OCI-LY7 (cell line): ENCODE data around the gene WIPF2. TPM values are rescaled to one million over a fixed set of nuclear protein-coding genes. Genes with fewer than 3 reads are reported as not detected.

Experiments used
- BruUV-seq: library from RNA; stranded (reverse); fragments of 400-500 nt; replicated peaks from 2 replicates; lab custom pipeline; 2021; lab: Mats Ljungman, UMichigan
- CTCF ChIA-PET: fragments of 300-600 bp; sonication (Branson Sonifier 250); formaldehyde crosslinking; loops from one replicate; lab custom pipeline; 2022; ENCODE audit warnings: antibody characterized with exemption; ENCODE audit not compliant: unreplicated experiment; lab: Charles Lee
- POLR2A ChIA-PET: fragments of 300-600 bp; sonication (Branson Sonifier 250); formaldehyde crosslinking; loops from one replicate; lab custom pipeline; 2022; ENCODE audit warnings: antibody characterized with exemption; lab: Charles Lee
- DNase-seq: peaks from one replicate; pipeline ENCODE4 v3.0.0-alpha.2; 2015; ENCODE audit warnings: low spot score
- H2AFZ ChIP-seq: fragments of 200-600 bp; sonication (generic), shearing (Covaris generic); 2 replicates; pipeline ENCODE4 v1.6.1; 2014; ENCODE audit warnings: mild to moderate bottlenecking, antibody characterized with exemption, low read length, moderate library complexity
- H3K27ac ChIP-seq: fragments of 200-600 bp; sonication (generic); 2 replicates; pipeline ENCODE4 v1.5.1; 2014; ENCODE audit warnings: mixed run types, low read depth, mild to moderate bottlenecking, moderate library complexity, low read length, inconsistent platforms; ENCODE audit not compliant: poor library complexity, severe bottlenecking
- H3K36me3 ChIP-seq: fragments of 200-600 bp; sonication (generic); 2 replicates; pipeline ENCODE4 v1.6.1; 2014; ENCODE audit warnings: mild to moderate bottlenecking, antibody characterized with exemption, low read length, moderate library complexity, mixed read lengths; ENCODE audit not compliant: insufficient read depth
- H3K4me1 ChIP-seq: fragments of 200-600 bp; sonication (generic); 2 replicates; pipeline ENCODE4 v1.5.1; 2014; ENCODE audit warnings: mild to moderate bottlenecking, low read length; ENCODE audit not compliant: insufficient read depth, poor library complexity, severe bottlenecking
- H3K4me2 ChIP-seq: fragments of 200-600 bp; sonication (generic); 2 replicates; pipeline ENCODE4 v1.6.1; 2014; ENCODE audit warnings: mild to moderate bottlenecking, low read length
- H3K4me3 ChIP-seq: fragments of 200-600 bp; sonication (generic); 2 replicates; pipeline ENCODE4 v1.5.1; 2014; ENCODE audit warnings: mild to moderate bottlenecking, low read depth, low read length; ENCODE audit not compliant: poor library complexity, severe bottlenecking
- H3K79me2 ChIP-seq: fragments of 200-600 bp; sonication (generic); 2 replicates; pipeline ENCODE4 v1.6.1; 2016; ENCODE audit warnings: low read depth, mild to moderate bottlenecking, low read length, moderate library complexity, mixed read lengths; ENCODE audit not compliant: insufficient read depth
- H3K9me2 ChIP-seq: fragments of 200-600 bp; sonication (generic); 2 replicates; pipeline ENCODE4 v1.6.1; 2016; ENCODE audit warnings: mild to moderate bottlenecking, low read length, mixed read lengths; ENCODE audit not compliant: insufficient read depth
- H3K9me3 ChIP-seq: fragments of 200-600 bp; sonication (generic); 2 replicates; pipeline ENCODE4 v1.6.1; 2014; ENCODE audit warnings: mild to moderate bottlenecking, mixed run types, low read length, mixed read lengths
- H4K20me1 ChIP-seq: fragments of 200-600 bp; sonication (generic); 2 replicates; pipeline ENCODE4 v1.6.1; 2014; ENCODE audit warnings: mild to moderate bottlenecking, antibody characterized with exemption, low read length, moderate library complexity, mixed read lengths; ENCODE audit not compliant: insufficient read depth
- EZH2phosphoT487 ChIP-seq: fragments of 200-600 bp; sonication (generic); IDR thresholded peaks from 2 replicates; pipeline ENCODE4 v1.6.1; 2018; ENCODE audit warnings: low read depth, borderline replicate concordance, mild to moderate bottlenecking, mixed run types, antibody characterized with exemption, low read length, moderate library complexity, mixed read lengths
- intact Hi-C: fragments of 100-400 bp; cut with micrococcal nuclease; formaldehyde crosslinking; loops from one replicate; pipeline ENCODE4 v1.10.0; 2022; ENCODE audit not compliant: unreplicated experiment
- total RNA-seq, 2 experiments: library from RNA; depleted of rRNA in 1 of 2; stranded (reverse); fragments of >200 nt in 1 of 2; shearing (Covaris generic) in 1 of 2; gene quantifications; 2 replicates each; pipeline ENCODE4 v1.2.3, GENCODE V29; 2014 to 2022
- TF ChIP-seq, protein P1 (sequence below): fragments of 200-600 bp; sonication (generic); conservative IDR thresholded peaks from 2 replicates; pipeline ENCODE4 v1.5.1; 2014; ENCODE audit warnings: mild to moderate bottlenecking, antibody characterized with exemption, low read length, moderate library complexity, mixed read lengths

The WIPF2 gene
- total RNA-seq, 2 experiments from 2014 or later, result 4.7 to 20.3 TPM

DNA sequence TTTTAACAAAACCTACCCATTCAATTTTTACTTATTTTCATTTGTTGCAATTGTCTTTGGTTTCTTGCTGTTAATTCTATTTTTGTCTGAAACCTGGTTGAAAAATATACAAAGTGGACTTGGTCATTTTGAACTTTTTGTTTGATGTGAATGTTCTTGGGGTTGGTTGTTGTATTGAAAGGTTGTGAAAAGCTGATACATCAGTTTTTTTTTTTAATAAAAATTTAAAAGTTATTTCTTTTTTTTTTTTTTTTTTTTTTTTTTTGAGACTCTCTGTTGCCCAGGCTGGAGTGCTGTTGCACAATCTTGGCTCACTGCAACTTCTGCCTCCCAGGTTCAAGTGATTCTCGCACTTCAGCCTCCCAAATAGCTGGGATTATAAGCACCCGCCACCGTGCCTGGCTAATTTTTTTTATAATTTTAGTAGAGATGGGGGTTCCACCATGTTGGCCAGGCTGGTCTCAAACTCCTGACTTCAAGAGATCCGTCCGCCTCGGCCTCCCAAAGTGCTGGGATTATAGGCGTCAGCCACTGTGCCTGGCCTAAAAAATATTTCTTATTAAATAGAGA lies 28.9 kb downstream of the WIPF2 start:
- no peak overlapping the region for H2AFZ ChIP-seq
- POLR2A ChIA-PET, result no interaction called here
- CTCF ChIA-PET, result no interaction called here
- H3K9me2 ChIP-seq, result no peaks in the 10 kb centered on the region
- no peak for DNase-seq
- no peak overlapping the region for H3K4me3 ChIP-seq
- no peak overlapping the region for H3K27ac ChIP-seq
- no peaks in the 10 kb centered on the region for H3K36me3 ChIP-seq
- no peaks in the 10 kb centered on the region for H4K20me1 ChIP-seq
- TF ChIP-seq, protein P1, sequence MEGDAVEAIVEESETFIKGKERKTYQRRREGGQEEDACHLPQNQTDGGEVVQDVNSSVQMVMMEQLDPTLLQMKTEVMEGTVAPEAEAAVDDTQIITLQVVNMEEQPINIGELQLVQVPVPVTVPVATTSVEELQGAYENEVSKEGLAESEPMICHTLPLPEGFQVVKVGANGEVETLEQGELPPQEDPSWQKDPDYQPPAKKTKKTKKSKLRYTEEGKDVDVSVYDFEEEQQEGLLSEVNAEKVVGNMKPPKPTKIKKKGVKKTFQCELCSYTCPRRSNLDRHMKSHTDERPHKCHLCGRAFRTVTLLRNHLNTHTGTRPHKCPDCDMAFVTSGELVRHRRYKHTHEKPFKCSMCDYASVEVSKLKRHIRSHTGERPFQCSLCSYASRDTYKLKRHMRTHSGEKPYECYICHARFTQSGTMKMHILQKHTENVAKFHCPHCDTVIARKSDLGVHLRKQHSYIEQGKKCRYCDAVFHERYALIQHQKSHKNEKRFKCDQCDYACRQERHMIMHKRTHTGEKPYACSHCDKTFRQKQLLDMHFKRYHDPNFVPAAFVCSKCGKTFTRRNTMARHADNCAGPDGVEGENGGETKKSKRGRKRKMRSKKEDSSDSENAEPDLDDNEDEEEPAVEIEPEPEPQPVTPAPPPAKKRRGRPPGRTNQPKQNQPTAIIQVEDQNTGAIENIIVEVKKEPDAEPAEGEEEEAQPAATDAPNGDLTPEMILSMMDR, result no peak
- no peak for TF ChIP-seq EZH2phosphoT487
- H3K79me2 ChIP-seq, result peaks cover 7% of the 10 kb centered on the region; the same call in 1 of the 2 replicates
- no peak overlapping the region for H3K4me2 ChIP-seq
- H3K9me3 ChIP-seq, result no peaks in the 10 kb centered on the region
- intact Hi-C loops, result no loop called here
- no peaks in the 10 kb centered on the region for H3K4me1 ChIP-seq
- BruUV-seq, result no TSS peak

- CTCF ChIA-PET, result no interaction called here
- H3K4me2 ChIP-seq, result no peak overlapping the region
- H3K4me1 ChIP-seq, result no peaks in the 10 kb centered on the region
- no peak for DNase-seq
- no peaks in the 10 kb centered on the region for H4K20me1 ChIP-seq
- H2AFZ ChIP-seq, result no peak overlapping the region
- H3K36me3 ChIP-seq, result no peaks in the 10 kb centered on the region
- POLR2A ChIA-PET, result no interaction called here
- no peak overlapping the region for H3K4me3 ChIP-seq
- TF ChIP-seq, protein P1, result no peak
- no peak for TF ChIP-seq EZH2phosphoT487
- no TSS peak for BruUV-seq
- H3K27ac ChIP-seq, result no peak overlapping the region
- intact Hi-C loops, result no loop called here
- H3K9me2 ChIP-seq, result no peaks in the 10 kb centered on the region
- 0 out of 2 replicates have a peak, but pooled peaks cover 7% of the 10 kb centered on the region for H3K79me2 ChIP-seq
- H3K9me3 ChIP-seq, result no peaks in the 10 kb centered on the region
Observed at GRCh38 chr17:40248507-40248906, 29.4 kb downstream of the WIPF2 start.

DNA sequence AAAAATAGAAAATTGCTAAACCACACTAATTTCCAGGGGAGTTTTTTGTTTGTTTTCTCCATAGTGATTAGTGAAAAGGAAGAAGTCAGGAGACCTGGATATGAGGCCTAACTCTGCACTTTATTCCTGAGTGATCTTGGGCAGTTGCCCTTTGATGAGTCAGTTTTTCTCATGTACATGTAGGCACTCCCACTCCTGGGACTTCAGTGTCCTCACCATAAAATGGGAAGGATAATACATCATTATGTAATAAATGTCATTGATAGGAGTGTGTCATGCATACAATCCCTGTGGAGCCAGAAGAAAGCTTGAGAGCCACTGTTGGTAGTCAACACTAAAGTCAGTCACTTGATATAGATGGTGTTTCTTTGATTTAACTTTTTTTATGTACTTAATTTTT lies 32.5 kb downstream of the WIPF2 start:
- intact Hi-C loops, result no loop called here
- Histone ChIP-seq H3K4me3 (no peak overlapping the region), H3K36me3 (peaks cover 6% of the 10 kb centered on the region), H4K20me1 (no peaks in the 10 kb centered on the region), H3K9me3 (no peaks in the 10 kb centered on the region), H3K4me1 (no peaks in the 10 kb centered on the region), H3K4me2 (no peak overlapping the region), H3K79me2 (0 out of 2 replicates have a peak, but pooled peaks cover 7% of the 10 kb centered on the region), H2AFZ (no peak overlapping the region), H3K27ac (no peak overlapping the region), H3K9me2 (no peaks in the 10 kb centered on the region)
- TF ChIP-seq EZH2phosphoT487, result no peak
- TF ChIP-seq, protein P1, result no peak
- no peak for DNase-seq
- BruUV-seq, result no TSS peak
- ChIA-PET POLR2A (interaction anchor here (1.0 kb wide), 1 partner anchor 32 kb away, joined by 3 read pairs; no protein-coding TSS in a partner anchor), CTCF (no interaction called here)
